T follicular helper cell (primary cell): Measurements from ENCODE around the gene ZMYND8.
A peak's percentile ranks its signal among the peaks of the same experiment; 100 is the strongest.
"Not testable (repeated sequence)": the region's sequence is repeated elsewhere in the genome, so short reads cannot be mapped to it uniquely, and the experiment has no call there.

Experiments
- DNase-seq: peaks from one replicate; pipeline ENCODE4 v3.0.0-alpha.2; 2020; ENCODE audit warnings: low read depth

Gene ZMYND8

DNA sequence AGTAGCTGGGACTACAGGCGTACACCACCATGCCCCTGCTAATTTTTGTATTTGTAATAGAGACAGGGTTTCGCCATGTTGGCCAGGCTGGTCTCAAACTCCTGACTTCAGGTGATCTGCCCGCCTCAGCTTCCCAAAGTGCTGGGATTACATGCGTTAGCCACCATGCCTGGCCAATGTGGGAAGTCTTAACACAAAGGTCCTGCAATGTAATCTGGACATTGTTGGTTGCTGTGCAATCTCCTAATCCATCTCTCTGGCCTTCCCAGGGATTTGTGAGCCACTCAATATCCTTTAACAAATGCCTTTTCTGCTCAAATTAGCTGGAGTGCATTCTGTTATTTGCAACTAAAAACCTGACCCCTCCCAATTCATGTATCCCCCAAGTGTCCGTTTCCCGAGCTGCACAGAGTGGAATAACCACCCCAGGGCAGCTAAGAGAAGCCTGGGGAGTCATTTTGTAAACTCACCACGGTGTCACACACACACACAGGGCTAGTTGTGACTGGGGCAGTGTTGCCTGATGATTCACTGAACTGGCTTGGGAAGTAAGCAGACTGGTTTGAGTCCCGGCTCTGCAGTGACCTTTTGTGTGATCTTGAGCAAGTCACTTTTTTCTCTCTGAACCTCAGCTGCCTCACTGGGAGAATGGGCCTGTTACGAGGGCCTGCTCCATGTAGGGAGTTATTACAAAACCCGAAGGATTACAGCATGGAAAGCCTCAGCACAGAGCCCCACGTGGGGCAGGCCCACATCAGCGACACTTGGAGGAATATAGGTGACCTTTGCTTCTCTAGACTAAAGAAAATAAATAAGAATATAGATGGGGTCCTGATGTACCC is 152.3 kb downstream of the ZMYND8 start:
- DNase-seq, result no peak

DNA sequence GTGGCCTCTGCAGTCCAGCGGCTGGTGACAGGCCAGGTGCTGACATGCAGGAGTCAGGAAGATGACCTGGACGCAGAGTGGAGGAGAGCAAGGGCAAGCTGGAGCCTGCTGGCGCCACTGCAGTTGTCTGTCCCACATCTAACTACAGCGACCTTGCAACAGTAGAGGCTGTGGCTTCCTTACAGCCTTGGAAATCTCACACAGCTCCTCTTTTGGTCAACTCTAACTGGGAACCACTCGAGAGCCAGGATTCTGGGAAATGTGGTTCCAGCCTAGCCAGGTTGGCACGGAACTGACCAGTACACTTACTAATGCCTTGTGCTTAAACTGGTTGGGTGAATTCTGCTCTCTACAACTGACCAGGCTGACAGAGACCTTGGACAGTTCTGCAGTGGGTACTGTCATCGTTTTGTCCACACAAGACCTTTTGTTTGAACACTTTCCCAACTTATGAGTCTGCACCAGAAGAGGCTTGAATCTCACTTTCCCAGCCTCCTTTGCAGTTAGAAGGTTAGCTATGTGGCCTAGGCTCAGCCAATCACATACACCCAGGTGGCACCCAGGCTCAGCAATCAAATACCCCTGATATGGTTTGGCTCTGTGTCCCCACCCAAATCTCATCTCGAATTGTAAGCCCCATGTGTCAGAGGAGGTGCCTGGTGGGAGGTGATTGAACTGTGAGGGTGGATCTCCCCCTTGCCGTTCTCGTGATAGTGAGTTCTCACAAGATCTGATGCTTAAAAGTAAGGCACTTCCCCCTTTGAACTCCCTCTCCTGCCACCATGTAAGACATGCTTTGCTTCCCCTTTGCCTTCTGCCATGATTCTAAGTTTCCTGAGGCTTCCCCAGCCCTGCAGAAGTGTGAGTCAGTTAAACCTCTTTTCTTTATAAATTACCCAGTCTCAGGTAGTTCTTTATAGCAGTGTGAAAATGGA is 153.5 kb downstream of the ZMYND8 start:
- no peak for DNase-seq

DNA sequence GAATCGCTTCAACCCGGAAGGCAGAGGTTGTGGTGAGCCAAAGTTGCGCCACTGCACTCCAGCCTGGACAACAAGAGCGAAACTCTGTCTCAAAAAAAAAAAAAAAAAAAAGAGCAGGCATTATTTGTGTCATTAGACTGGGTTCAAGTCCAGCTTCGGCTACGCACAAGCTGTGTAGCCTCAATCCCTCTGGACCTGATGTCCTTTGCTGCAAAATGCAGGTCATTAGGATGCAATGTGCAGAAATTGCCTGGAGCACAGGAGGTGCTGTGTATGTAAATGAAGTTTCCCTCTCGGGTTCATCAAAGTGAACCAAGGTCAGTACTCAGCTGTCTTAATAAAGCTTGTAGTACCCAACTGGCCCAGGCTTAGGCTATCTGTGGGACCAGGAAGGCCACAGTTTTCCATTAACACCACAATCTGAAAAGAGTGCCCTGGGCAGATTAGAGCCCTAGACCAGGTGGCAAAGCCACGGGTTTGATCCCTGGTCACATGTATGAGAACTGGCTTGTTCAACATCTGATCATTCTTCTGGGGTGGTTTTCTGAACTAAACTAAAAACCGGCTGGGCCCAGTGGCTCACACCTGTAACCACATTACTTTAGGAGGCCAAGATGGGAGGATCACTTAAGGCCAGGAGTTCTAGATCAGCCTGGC is 155.3 kb downstream of the ZMYND8 start:
- DNase-seq, result no peak

DNA sequence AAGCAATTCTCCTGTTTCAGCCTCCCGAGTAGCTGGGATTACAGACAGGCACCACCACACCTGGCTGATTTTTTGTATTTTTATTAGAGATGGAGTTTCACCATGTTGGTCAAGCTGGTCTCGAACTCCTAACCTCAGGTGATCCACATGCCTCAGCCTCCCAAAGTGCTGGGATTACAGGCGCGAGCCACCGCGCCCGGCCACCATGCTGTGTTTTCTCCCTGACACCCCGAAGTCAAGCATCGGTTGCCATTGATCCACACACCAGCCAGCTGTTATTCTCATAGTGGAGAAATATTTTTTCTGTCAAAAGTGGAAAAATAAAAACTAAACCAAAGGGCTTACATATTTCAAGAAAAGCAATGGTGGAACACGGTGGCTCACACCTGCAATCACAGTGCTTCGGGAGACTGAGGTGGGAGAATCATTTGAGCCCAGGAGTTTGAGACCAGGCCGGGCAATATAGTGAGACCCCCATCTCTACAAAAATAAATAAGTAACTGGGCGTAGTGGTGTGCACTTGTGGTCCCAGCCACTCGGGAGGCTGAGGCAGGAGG is 157.4 kb downstream of the ZMYND8 start:
- DNase-seq, result no peak

DNA sequence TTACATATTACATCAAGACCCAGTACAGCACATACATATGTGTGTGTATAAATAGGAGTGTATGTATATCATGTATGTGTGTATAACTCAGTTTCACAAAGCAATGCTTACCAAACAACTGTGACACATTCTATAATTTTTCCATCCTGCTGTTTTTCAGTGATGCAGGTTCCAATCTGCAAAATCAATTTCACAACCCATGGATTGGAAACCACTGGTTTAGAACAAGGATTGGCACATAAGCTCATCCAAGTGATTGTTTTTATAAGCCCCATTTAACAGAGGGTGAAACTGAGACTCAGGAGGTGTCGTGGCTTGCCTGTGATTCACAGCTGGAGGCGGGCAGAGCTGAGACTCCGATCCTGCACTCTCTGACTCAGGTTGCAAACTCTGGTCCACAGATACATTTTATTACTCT is 158.2 kb downstream of the ZMYND8 start:
- no peak for DNase-seq

DNA sequence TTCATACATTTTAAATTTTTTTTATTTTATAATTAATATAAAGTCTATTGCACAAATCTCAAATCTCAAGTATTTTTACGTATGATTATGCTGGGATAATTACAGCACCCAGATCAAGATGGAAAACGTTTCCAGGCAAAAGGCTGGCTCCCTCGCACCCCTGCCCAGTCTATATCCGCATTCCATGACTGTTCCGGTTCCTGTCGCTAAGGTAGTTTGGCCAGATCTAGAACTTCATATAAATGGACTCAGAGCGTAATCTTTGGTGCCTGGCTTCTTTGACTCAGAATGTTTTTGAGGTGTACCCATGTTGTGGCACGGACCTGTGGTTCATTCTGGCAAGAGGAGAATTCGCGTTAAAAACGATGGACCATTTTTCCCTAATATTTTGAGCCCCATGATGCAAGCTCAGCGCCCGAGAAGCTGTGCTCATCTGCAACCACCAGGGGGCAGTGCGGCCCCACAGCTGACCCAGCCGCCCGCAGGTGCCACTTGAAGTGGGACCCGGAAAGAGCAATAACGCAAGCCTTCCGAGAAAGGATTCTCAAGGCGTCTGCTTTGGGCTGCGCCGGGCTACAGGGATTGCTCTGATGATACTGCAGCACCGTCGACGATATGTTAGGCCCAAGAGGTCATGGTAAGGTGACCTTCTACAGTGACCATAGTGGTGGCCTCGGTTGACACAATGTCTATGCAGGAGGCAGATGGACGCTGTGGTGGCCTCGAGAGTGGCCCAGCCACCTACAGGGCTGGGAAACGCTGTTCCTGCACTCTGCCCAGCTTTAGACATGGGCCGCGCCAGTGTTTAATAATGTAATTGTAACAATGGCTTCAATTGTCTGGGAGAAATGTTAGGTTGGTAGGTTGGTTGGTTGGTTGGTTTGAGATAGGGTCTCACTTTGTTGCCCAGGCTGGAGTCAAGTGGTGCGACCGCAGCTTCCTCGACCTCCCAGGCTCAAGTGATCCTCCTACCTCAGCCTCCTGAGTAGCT is 160.1 kb downstream of the ZMYND8 start:
- DNase-seq, result peak; percentile 56

DNA sequence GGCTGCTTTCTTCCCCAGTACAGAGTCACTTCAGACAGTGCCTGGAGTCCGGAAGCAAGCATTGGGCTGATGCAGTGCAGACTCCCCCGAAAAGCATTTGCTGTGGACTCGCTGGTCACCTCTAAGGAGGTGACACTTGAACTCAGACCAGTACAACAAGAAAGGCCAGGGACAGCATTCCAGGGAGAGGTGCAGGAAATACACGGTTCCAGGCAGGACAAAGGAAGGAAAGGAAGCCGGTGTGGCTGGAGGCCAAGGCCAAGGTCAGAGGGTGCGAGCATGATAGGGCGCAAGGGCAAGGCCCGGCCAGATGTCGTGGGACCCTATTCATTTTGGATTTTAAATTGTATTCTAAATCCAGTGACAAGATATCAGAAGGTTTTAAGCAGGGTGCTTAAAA is 160.9 kb downstream of the ZMYND8 start:
- no peak for DNase-seq

DNA sequence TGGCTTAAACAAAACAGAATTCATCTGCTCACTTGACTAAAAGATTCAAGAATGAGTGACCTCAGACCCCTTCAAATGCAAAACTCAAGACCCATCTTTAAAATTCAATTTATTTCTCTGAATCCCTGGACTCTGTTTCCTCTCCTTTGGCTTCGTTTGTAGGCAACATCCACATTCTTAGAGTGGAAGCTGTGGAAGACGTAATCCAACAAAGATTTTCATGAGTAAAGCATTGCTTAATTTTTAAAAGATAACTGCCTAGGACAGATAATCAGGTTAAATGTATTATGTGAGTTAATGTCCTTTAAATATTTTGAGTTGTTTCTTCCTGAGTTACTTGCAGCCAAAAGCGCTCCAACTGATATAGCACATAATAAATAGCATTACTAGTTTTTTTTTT is 164.5 kb downstream of the ZMYND8 start:
- DNase-seq, result no peak

DNA sequence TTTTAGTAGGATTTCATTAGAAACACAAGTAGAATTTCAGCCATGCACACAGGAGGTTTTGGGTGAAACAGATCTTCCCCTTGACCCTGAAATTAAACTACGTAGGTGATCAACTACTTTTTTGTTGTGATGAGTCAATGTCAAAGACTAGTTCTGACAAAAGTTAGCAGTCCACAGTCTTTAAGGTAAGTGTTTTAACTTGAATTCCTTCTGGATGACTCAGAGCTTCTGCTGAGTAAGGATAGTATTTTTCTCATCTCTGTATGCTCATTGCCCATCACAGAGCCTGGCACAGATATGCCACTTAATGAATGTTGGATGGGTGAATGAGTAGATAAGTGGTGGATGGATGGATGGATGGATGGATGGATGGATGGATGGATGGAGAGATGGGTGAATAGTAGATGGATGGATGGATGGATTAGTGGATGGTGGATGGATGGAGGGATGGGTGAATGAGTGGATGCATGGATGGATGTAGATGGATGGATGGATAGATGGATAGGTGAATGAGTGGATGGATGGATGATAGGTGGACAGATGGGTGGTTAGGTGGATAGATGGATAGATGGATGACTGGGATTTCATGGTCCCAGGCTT is 165.3 kb downstream of the ZMYND8 start:
- DNase-seq, result no peak

DNA sequence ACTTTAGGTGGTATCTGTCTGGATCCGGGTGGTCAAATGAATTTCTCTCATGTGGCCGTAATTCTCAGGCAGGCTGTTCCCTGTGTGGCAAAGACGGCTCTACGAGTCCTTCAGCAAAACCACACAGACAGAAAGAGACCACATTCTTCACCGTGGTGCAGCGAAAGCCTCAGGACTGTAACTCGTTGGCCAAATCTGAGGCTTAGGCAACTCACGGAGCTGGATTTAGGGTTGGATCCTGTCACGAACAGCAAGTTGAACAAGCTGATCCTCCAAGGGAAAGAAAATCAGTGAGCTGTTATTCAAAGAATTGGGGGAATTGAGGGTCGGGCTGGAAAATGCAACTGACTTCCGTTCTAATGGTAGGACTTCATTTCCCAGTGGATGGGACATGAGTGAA is 167.4 kb downstream of the ZMYND8 start:
- DNase-seq, result no peak

DNA sequence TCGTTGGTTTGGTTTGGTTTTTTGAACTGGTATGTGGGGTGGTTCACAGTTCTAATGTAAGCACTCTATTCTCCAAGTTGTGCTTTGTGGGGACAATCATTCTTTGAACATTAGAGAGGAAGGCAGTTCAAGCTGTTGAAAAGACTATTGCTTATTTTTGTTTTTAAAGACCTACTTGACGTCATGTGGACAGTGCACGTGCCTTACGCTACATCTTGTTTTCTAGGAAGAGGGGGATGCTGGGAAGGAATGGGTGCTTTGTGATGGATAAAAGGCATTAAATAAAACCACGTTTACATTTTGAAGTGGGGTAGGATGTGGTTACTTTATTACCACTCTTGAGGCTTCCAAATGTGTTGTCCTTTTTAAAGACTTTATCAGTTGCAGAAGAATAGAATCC is 168.0 kb downstream of the ZMYND8 start:
- no peak for DNase-seq

DNA sequence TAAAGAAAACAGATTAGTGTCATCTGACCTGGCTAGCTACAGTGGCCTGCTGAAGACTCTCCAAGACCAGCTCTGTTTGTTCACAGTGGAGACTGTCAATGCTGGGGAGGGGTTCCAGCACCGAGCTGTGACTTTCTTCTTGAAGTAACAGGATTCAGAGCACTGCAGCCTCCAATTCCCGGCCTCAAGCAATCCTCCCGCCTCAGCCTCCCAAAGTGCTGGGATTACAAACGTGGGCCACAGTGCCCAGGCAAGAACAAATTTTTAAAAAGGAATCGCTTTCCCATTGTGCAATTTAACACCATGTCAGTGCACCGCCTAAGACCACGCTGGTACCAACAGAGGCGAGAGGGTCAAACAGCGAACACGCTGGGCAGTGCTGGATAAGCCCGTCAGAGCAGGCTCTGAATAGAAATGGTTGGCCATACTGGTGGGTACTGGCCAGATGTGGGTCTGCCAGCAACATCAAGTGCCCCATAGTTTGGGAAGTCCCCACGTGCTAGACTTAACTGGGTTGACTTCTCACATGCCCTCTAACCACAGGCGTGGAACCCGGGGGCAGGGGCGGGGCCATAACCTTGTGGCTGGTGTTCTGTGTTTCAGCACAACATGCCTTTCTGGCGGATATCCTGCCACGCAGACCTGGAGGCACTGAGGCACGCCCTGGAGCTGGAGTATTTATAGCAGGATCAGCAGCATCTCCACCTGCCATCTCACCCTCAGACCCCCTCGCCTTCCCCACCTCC is 168.9 kb downstream of the ZMYND8 start:
- no peak for DNase-seq

DNA sequence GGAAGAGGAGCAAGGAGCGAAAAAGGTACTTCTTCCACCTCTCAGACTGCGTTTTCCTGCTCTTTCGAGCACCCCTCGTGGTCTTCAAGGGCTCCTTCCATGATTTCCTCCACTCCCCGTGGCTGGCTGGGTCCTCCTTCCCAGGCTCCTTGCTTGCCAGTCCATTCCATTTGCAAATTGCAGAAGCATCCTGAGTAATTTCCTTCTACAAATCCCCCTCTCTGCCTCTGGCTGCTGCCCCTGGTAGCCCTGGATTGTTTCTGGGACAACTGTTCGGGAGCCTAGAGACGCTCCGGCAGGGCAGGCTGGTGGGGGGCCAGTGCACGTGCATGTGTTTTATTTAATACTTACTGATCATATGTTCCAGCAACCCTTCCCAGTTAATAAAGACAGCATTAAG is 173.1 kb downstream of the ZMYND8 start:
- DNase-seq, result no peak

DNA sequence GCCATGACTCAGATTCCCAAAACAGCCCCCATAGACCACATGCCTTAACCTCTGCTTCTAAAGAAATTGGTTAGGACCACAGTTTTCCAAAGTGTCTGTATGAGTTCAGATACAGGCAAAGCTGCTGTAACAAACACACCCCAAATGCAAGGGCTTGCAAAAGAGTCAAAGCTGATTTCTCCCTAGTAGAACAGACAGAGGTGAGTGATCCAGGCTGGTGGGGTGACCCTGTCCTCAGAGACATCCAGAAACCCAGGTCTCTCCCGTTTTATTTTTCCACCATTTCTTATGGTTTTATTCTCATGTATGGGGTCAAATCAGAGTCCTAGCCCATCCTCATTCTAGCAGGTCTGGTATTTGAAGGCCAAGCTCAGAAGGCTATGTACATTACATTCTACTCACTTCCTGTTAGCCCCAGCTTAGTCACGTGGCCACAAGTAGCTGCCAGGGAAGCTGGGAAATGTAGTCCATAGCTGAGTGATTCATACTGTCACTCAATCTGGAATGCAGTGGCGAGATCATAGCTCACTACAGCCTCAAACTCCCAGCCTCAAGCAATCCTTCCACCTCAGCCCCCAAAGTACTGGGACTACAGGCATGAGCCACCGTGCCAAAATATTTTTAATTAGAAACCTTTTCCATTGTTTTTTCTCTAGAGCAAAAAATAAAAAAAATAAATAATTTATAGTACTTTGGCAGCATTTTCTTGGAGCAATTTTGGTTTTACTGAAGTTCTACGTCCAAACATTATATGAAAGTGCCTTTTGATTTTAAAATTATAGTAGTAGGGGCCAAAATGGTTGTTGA is 175.2 kb downstream of the ZMYND8 start:
- DNase-seq, result no peak

DNA sequence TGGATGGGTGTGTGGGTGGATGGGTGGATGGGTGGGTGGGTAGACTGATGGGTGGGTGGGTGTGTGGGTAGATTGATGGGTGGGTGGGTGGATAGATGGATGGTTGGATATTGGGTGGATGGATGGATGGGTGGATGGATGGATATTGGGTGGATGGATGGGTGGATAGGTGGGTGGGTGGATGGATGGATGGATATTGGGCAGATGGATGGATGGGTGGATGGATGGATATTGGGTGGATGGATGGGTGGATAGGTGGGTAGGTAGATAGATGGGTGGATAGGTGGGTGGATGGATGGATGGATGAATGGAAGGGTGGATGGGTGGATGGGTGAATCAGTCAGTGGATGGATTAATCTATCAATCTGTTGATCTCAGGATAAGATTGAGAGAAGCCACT is 177.2 kb downstream of the ZMYND8 start:
- DNase-seq, result no peak

DNA sequence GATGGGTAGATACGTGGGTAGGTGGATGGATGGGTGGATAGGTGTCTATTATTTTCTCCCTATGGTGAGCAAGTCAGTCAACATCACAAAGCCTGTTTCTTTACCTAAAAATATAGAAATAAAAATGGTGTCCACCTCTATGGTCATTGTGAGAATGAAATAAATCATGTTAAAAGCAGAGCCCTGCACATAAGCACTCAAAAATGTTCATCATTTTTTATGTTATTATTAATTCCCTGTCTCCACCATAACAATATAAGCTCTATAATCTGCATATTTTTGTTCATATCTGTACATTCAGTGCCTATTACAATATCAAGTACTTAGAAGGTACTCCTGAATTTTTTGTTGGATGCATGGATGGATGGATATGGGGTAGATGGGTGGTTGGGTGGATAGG is 177.6 kb downstream of the ZMYND8 start:
- DNase-seq, result no peak

DNA sequence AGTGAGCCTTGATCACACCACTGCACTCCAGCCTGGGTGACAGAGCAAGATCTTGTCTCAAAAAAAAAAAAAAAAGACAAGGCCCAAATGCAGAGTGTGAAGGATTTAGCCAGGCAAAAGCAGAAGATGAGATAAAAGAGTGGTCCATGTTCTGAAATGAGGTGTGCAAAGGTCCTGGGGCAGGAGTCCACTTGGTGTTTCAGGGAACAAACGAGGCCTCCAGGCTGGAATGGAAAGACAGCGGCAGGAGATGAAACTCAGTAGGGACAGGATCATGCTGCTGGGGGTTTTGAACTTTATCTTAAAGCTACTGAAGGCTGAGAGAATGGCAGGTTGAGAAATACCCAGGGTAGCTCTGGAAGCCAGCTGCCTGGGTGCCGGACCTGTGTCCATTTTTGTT is 178.2 kb downstream of the ZMYND8 start:
- DNase-seq, result no peak

DNA sequence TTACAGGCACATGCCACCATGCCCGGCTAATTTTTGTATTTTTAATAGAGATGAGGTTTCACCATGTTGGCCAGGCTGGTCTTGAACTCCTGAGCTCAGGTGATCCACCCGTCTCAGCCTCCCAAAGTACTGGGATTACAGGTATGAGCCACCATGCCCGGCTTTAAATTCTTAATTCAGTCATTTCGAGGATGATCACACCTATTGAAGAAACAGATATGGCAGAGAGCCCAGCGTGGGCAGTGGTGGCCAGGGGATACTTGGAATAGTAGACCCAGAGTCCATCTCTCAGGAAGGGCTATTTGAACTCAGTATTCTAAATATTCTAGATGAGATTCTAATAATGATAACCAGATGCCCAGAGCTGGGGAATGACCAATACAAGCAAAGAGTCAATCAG is 180.3 kb downstream of the ZMYND8 start:
- not testable (repeated sequence) for DNase-seq

DNA sequence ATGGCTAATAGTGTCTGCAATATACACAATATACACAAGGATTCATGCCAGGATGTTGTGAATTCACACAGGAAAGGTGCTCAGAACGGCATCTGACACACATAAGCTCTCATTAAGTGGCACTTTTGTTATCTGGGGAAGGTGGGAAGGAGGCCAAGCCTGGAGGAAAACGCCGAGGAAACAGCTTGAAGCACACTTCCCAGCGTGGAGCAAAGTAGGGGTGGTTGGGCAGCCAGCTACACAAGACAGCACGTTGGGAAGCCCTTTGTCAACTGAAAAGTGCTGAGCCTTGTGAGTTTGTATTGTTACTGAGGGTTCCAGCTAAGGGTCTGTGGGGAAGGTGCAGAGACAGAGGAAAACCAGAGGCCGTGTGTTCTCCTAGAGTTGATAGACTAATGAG is 181.0 kb downstream of the ZMYND8 start:
- no peak for DNase-seq
